Ovary (tissue), 3 donors: Measurements from ENCODE around the gene NEDD4L.

ENCODE experiments used
- CTCF ChIP-seq, 3 donors: fragments of 450-650 bp in 2 of 3; fragments of 200-600 bp in 1 of 3; IDR thresholded peaks; one replicate each; pipeline versions ENCODE4 v1.5.1 to v1.8.0; 2016 to 2022; ENCODE audit warnings: antibody characterized with exemption in 3 of 3, mild to moderate bottlenecking in 1 of 3
- EP300 ChIP-seq: sonication (generic); formaldehyde crosslinking; IDR thresholded peaks from one replicate; pipeline ENCODE4 v1.6.1; 2017; ENCODE audit warnings: antibody characterized with exemption
- donor health status: DM: no; HTN: no; CAD: no.

- TF ChIP-seq CTCF (IDR thresholded peaks at IDR 0.05) (no peak), EP300 (no peak)
Measured at GRCh38 chr18:58095222-58095621, 51.2 kb downstream of the NEDD4L start.
